H9 (cell line): ENCODE measurements around the gene TRABD2B. TPM values are rescaled to one million over a fixed set of nuclear protein-coding genes. Genes with fewer than 3 reads are reported as not detected.

Source experiments
- DNase-seq: peaks from one replicate; pipeline ENCODE4 v3.0.0-alpha.2; 2017
- H2AFZ ChIP-seq: one replicate; pipeline ENCODE4 v1.6.1; 2013; ENCODE audit warnings: mild to moderate bottlenecking, low read length, control low read depth, moderate library complexity
- H2AK5ac ChIP-seq: 2 replicates; pipeline ENCODE4 v1.6.1; 2013; ENCODE audit warnings: low read length, control low read depth, mixed read lengths; ENCODE audit not compliant: insufficient read length
- H2BK120ac ChIP-seq: one replicate; pipeline ENCODE4 v1.6.1; 2013; ENCODE audit warnings: low read depth, mild to moderate bottlenecking, low read length, control low read depth, inconsistent platforms; ENCODE audit not compliant: poor library complexity, severe bottlenecking
- H2BK12ac ChIP-seq: 2 replicates; pipeline ENCODE4 v1.6.1; 2013; ENCODE audit warnings: low read length, control low read depth, mixed read lengths, low read depth; ENCODE audit not compliant: insufficient read length
- H2BK15ac ChIP-seq: 2 replicates; pipeline ENCODE4 v1.6.1; 2013; ENCODE audit warnings: low read depth, low read length, control low read depth
- H2BK20ac ChIP-seq: one replicate; pipeline ENCODE4 v1.6.1; 2013; ENCODE audit warnings: low read depth, mild to moderate bottlenecking, low read length, control low read depth, inconsistent platforms; ENCODE audit not compliant: poor library complexity, severe bottlenecking
- H2BK5ac ChIP-seq: 2 replicates; pipeline ENCODE4 v1.6.1; 2013; ENCODE audit warnings: low read length, control low read depth, mixed read lengths; ENCODE audit not compliant: insufficient read length
- H3K14ac ChIP-seq: 2 replicates; pipeline ENCODE4 v1.6.1; 2013; ENCODE audit warnings: low read length, control low read depth; ENCODE audit not compliant: insufficient read depth
- H3K18ac ChIP-seq: 2 replicates; pipeline ENCODE4 v1.6.1; 2013; ENCODE audit warnings: low read depth, mild to moderate bottlenecking, mixed read lengths, low read length, control low read depth; ENCODE audit not compliant: insufficient read length
- H3K23ac ChIP-seq: 2 replicates; pipeline ENCODE4 v1.6.1; 2013; ENCODE audit warnings: low read length, control low read depth, mixed read lengths, low read depth; ENCODE audit not compliant: insufficient read length
- H3K23me2 ChIP-seq: 2 replicates; pipeline ENCODE4 v1.6.1; 2013; ENCODE audit warnings: low read depth, mild to moderate bottlenecking, mixed read lengths, low read length, control low read depth; ENCODE audit not compliant: insufficient read length, poor library complexity, severe bottlenecking
- H3K27ac ChIP-seq: 2 replicates; pipeline ENCODE4 v1.5.1; 2013; ENCODE audit warnings: low read length, control low read depth, mixed read lengths, low read depth; ENCODE audit not compliant: insufficient read length
- H3K27me3 ChIP-seq: 2 replicates; pipeline ENCODE4 v1.6.1; 2013; ENCODE audit warnings: low read length, control low read depth, inconsistent platforms; ENCODE audit not compliant: insufficient read depth
- H3K4ac ChIP-seq: 2 replicates; pipeline ENCODE4 v1.6.1; 2013; ENCODE audit warnings: low read depth, mild to moderate bottlenecking, control low read depth, inconsistent platforms, low read length, moderate library complexity
- H3K4me1 ChIP-seq: 2 replicates; pipeline ENCODE4 v1.6.1; 2013; ENCODE audit warnings: low read length, control low read depth, inconsistent platforms; ENCODE audit not compliant: insufficient read depth
- H3K4me2 ChIP-seq: 2 replicates; pipeline ENCODE4 v1.6.1; 2013; ENCODE audit warnings: low read length, control low read depth, mixed read lengths; ENCODE audit not compliant: insufficient read length, insufficient read depth
- H3K56ac ChIP-seq: 2 replicates; pipeline ENCODE4 v1.6.1; 2013; ENCODE audit warnings: low read depth, mild to moderate bottlenecking, mixed read lengths, low read length, control low read depth; ENCODE audit not compliant: insufficient read length
- H3K79me1 ChIP-seq: 2 replicates; pipeline ENCODE4 v1.6.1; 2013; ENCODE audit warnings: low read depth, mild to moderate bottlenecking, moderate library complexity, low read length, control low read depth, inconsistent platforms; ENCODE audit not compliant: insufficient read depth, poor library complexity, severe bottlenecking
- H3K79me2 ChIP-seq: 2 replicates; pipeline ENCODE4 v1.6.1; 2013; ENCODE audit warnings: low read length, control low read depth, inconsistent platforms; ENCODE audit not compliant: insufficient read depth
- H3K9ac ChIP-seq: 2 replicates; pipeline ENCODE4 v1.6.1; 2013; ENCODE audit warnings: low read length, control low read depth, mixed read lengths; ENCODE audit not compliant: insufficient read length; ENCODE audit errors: extremely low read depth
- H3K9me3 ChIP-seq: one replicate; pipeline ENCODE4 v1.6.1; 2013; ENCODE audit warnings: low read depth, low read length, inconsistent platforms; ENCODE audit not compliant: control insufficient read depth
- H3T11ph ChIP-seq: one replicate; pipeline ENCODE4 v1.6.1; 2013; ENCODE audit warnings: mild to moderate bottlenecking, low read length, control low read depth, inconsistent platforms
- H4K20me1 ChIP-seq: one replicate; pipeline ENCODE4 v1.6.1; 2013; ENCODE audit not compliant: control insufficient read depth, insufficient read length, insufficient read depth
- H4K5ac ChIP-seq: 2 replicates; pipeline ENCODE4 v1.6.1; 2013; ENCODE audit warnings: low read depth, mild to moderate bottlenecking, mixed read lengths, low read length, control low read depth; ENCODE audit not compliant: insufficient read length
- H4K8ac ChIP-seq: replicated peaks from 2 replicates; pipeline ENCODE4 v1.6.1; 2013; ENCODE audit warnings: low read length, control low read depth, mixed read lengths, low read depth; ENCODE audit not compliant: insufficient read length
- H4K91ac ChIP-seq: 2 replicates; pipeline ENCODE4 v1.6.1; 2013; ENCODE audit warnings: low read depth, mild to moderate bottlenecking, moderate library complexity, mixed read lengths, low read length, control low read depth; ENCODE audit not compliant: insufficient read length
- H3K27ac Mint-ChIP-seq, 3 experiments: 2 replicates in 2 of 3; 3 replicates in 1 of 3; pipeline ENCODE4 v1.8.0; 2020 to 2021; ENCODE audit warnings: mixed read lengths in 3 of 3, mild to moderate bottlenecking in 1 of 3, moderate library complexity in 1 of 3
- H3K27me3 Mint-ChIP-seq: 2 replicates; pipeline ENCODE4 v1.8.0; 2021; ENCODE audit warnings: low read depth, mild to moderate bottlenecking, moderate library complexity, mixed read lengths
- H3K36me3 Mint-ChIP-seq, 3 experiments: 2 replicates in 2 of 3; 3 replicates in 1 of 3; pipeline ENCODE4 v1.8.0; 2020 to 2021; ENCODE audit warnings: low read depth in 3 of 3, mixed read lengths in 3 of 3; ENCODE audit not compliant: insufficient read depth in 1 of 3
- H3K4me1 Mint-ChIP-seq, 2 experiments: 2 replicates each; pipeline ENCODE4 v1.8.0; 2020; ENCODE audit warnings: mixed read lengths in 2 of 2
- H3K4me3 Mint-ChIP-seq, 2 experiments: 2 replicates in 1 of 2; 3 replicates in 1 of 2; pipeline ENCODE4 v1.8.0; 2020 to 2021; ENCODE audit warnings: mild to moderate bottlenecking in 2 of 2, mixed read lengths in 2 of 2, moderate library complexity in 1 of 2
- H3K9me3 Mint-ChIP-seq, 2 experiments: 2 replicates in 1 of 2; 3 replicates in 1 of 2; pipeline ENCODE4 v1.8.0; 2020; ENCODE audit warnings: mild to moderate bottlenecking in 2 of 2, mixed read lengths in 2 of 2, moderate library complexity in 1 of 2
- CTCF ChIP-seq: fragments of 200-600 bp; sonication (generic); conservative IDR thresholded peaks from 3 replicates; pipeline ENCODE4 v1.8.0; 2021; ENCODE audit warnings: antibody characterized with exemption, mild to moderate bottlenecking
- WGBS: extraction: QIAGEN DNeasy Blood & Tissue Kit; methylation state at CpG from one replicate; pipeline ENCODE4 v1.1.7; 2013; ENCODE audit warnings: missing lambda C conversion rate, low lambda C conversion rate, mixed read lengths; ENCODE audit not compliant: insufficient read length; ENCODE audit errors: extremely low coverage; 5-methylcytosine and 5-hydroxymethylcytosine counted together
- total RNA-seq: library from RNA; stranded (reverse); gene quantifications from 2 replicates; pipeline ENCODE4 v1.2.1, GENCODE V29; 2021

TRABD2B gene
- total RNA-seq, 1 experiment from 2014 or later, result 2.3 TPM

- Histone ChIP-seq H3K9me3 (no peaks in the 10 kb centered on the region), H3K14ac (no peak overlapping the region)
These were observed 43.5 kb downstream of the TRABD2B start for GRCh38 chr1:47953661-47954060.

More at GRCh38 chr1:47953661-47954060, 43.5 kb downstream of the TRABD2B start:
- WGBS, result no CpG with 5 or more reads among the region's 3 CpGs
- DNase-seq, result no peak
- Histone ChIP-seq H3K23ac (no peak overlapping the region), H2AK5ac (no peak overlapping the region), H3K27ac (no peak overlapping the region), H3K79me1 (no peaks in the 10 kb centered on the region), H2BK15ac (no peak overlapping the region), H3K27me3 (no peaks in the 10 kb centered on the region; the same call in 1 of the 2 replicates), H2BK20ac (no peak overlapping the region), H4K20me1 (no peaks in the 10 kb centered on the region), H4K8ac (no peak overlapping the region), H3K23me2 (no peaks in the 10 kb centered on the region), H2BK120ac (no peak overlapping the region), H3K4me2 (no peak overlapping the region), H2BK12ac (no peak overlapping the region), H3K56ac (no peak overlapping the region), H3K4me1 (no peaks in the 10 kb centered on the region), H3K79me2 (no peaks in the 10 kb centered on the region; the same call in 1 of the 2 replicates), H3K4ac (no peak overlapping the region), H3K9ac (no peak overlapping the region), H4K91ac (no peak overlapping the region), H3T11ph (no peak overlapping the region), H2BK5ac (no peak overlapping the region), H3K18ac (no peak overlapping the region), H4K5ac (no peak overlapping the region), H2AFZ (no peak overlapping the region)
- Mint-ChIP-seq H3K4me1 (peaks cover 0 to under 1% of the 10 kb centered on the region in 2 experiments; a peak in 1 of 4 replicates), H3K4me3 (no peak overlapping the region), H3K27ac (no peak overlapping the region; a peak in 1 of 7 replicates), H3K36me3 (peaks cover 8 to 18% (median 12%) of the 10 kb centered on the region in 3 experiments), H3K27me3 (peaks cover 20% of the 10 kb centered on the region), H3K9me3 (peaks cover 18 to 25% of the 10 kb centered on the region in 2 experiments)
- no peak for TF ChIP-seq CTCF
